ENCODE measurements around the gene AGAP1. TPM values are rescaled to one million over a fixed set of nuclear protein-coding genes. Genes with fewer than 3 reads are reported as not detected.
A peak's percentile ranks its signal among the peaks of the same experiment; 100 is the strongest.

The AGAP1 gene
- total RNA-seq, 1 donor from 2014 or later = 43.9 TPM

DNA sequence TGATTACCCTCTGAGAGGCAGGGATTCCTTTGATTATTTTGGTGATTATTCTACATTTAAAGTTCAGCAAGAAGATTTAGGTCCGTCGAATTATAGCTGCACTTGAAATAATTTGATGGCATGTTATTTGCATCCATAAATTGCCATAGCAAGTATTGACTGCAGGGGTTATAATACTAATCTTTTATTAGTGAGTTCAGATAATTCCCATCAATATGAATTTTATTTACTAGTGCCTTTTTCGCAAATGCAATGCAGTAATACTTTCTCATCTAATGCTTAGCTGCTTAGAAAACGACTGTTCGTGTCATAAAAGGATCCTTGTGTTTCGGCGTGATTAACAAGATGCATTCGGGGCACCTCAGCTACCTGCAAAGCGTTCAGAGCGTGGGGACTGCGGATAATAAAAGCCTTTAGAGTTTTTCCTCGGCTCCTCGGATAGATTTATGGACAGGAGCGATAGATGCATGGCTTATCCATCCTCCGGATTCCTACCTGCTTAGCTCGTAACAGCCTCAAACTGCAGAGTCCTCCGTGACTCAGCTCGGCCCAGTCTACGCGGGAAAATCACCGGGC is 676.8 kb downstream of the AGAP1 start:
- Mint-ChIP-seq H3K4me1 (ENCODE audit: unreplicated experiment) (peaks cover 41% of the 10 kb centered on the region), H3K4me3 (ENCODE audit: unreplicated experiment) (peak overlapping the region; percentile 33), H3K9me3 (ENCODE audit: unreplicated experiment) (no peaks in the 10 kb centered on the region), H3K27ac (ENCODE audit: unreplicated experiment) (no peak overlapping the region), H3K27me3 (ENCODE audit: unreplicated experiment) (peaks cover 42% of the 10 kb centered on the region), H3K36me3 (ENCODE audit: low read depth, unreplicated experiment) (peaks cover 3% of the 10 kb centered on the region)
- DNase-seq (ENCODE audit: low spot score) = no peak
- TF ChIP-seq, protein P1, sequence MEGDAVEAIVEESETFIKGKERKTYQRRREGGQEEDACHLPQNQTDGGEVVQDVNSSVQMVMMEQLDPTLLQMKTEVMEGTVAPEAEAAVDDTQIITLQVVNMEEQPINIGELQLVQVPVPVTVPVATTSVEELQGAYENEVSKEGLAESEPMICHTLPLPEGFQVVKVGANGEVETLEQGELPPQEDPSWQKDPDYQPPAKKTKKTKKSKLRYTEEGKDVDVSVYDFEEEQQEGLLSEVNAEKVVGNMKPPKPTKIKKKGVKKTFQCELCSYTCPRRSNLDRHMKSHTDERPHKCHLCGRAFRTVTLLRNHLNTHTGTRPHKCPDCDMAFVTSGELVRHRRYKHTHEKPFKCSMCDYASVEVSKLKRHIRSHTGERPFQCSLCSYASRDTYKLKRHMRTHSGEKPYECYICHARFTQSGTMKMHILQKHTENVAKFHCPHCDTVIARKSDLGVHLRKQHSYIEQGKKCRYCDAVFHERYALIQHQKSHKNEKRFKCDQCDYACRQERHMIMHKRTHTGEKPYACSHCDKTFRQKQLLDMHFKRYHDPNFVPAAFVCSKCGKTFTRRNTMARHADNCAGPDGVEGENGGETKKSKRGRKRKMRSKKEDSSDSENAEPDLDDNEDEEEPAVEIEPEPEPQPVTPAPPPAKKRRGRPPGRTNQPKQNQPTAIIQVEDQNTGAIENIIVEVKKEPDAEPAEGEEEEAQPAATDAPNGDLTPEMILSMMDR (IDR thresholded peaks at IDR 0.05; ENCODE audit: unreplicated experiment) = no peak

GRCh38 chr2:236171181-236171679 is 677.4 kb downstream of the AGAP1 start:
- Mint-ChIP-seq H3K27me3 (ENCODE audit: unreplicated experiment) (peaks cover 36% of the 10 kb centered on the region), H3K9me3 (ENCODE audit: unreplicated experiment) (no peaks in the 10 kb centered on the region), H3K4me3 (ENCODE audit: unreplicated experiment) (no peak overlapping the region), H3K27ac (ENCODE audit: unreplicated experiment) (no peak overlapping the region), H3K36me3 (ENCODE audit: low read depth, unreplicated experiment) (peaks cover 3% of the 10 kb centered on the region), H3K4me1 (ENCODE audit: unreplicated experiment) (peaks cover 39% of the 10 kb centered on the region)
- DNase-seq (ENCODE audit: low spot score) = no peak
- TF ChIP-seq, protein P1 (IDR thresholded peaks at IDR 0.05; ENCODE audit: unreplicated experiment) = no peak

GRCh38 chr2:236171680-236172254 is 677.9 kb downstream of the AGAP1 start:
- Mint-ChIP-seq H3K27ac (ENCODE audit: unreplicated experiment) (no peak overlapping the region), H3K4me3 (ENCODE audit: unreplicated experiment) (no peak overlapping the region), H3K27me3 (ENCODE audit: unreplicated experiment) (peaks cover 35% of the 10 kb centered on the region), H3K9me3 (ENCODE audit: unreplicated experiment) (no peaks in the 10 kb centered on the region), H3K36me3 (ENCODE audit: low read depth, unreplicated experiment) (peaks cover 2% of the 10 kb centered on the region), H3K4me1 (ENCODE audit: unreplicated experiment) (peaks cover 36% of the 10 kb centered on the region)
- no peak for DNase-seq (ENCODE audit: low spot score)
- TF ChIP-seq, protein P1 (IDR thresholded peaks at IDR 0.05; ENCODE audit: unreplicated experiment) = no peak

GRCh38 chr2:236172255-236173035 is 678.6 kb downstream of the AGAP1 start:
- Mint-ChIP-seq H3K9me3 (ENCODE audit: unreplicated experiment) (no peaks in the 10 kb centered on the region), H3K27ac (ENCODE audit: unreplicated experiment) (no peak overlapping the region), H3K36me3 (ENCODE audit: low read depth, unreplicated experiment) (no peaks in the 10 kb centered on the region), H3K4me1 (ENCODE audit: unreplicated experiment) (peaks cover 34% of the 10 kb centered on the region), H3K27me3 (ENCODE audit: unreplicated experiment) (peaks cover 32% of the 10 kb centered on the region), H3K4me3 (ENCODE audit: unreplicated experiment) (no peak overlapping the region)
- DNase-seq (ENCODE audit: low spot score) = no peak
- TF ChIP-seq, protein P1 (IDR thresholded peaks at IDR 0.05; ENCODE audit: unreplicated experiment) = no peak
